HG02885 (cell line): ENCODE measurements around the gene DOCK6.

Experiments
- ATAC-seq: cut with Tn5 transposase; IDR thresholded peaks from one replicate; pipeline ENCODE4 v1.9.1; 2021; ENCODE audit warnings: mild to moderate bottlenecking; ENCODE audit not compliant: unreplicated experiment, poor library complexity

Gene DOCK6

GRCh38 chr19:11251650-11252314, 10.5 kb downstream of the DOCK6 start:
- ATAC-seq: no peak

- ATAC-seq: no peak
These were observed 11.1 kb downstream of the DOCK6 start for GRCh38 chr19:11251217-11251616.

DNA sequence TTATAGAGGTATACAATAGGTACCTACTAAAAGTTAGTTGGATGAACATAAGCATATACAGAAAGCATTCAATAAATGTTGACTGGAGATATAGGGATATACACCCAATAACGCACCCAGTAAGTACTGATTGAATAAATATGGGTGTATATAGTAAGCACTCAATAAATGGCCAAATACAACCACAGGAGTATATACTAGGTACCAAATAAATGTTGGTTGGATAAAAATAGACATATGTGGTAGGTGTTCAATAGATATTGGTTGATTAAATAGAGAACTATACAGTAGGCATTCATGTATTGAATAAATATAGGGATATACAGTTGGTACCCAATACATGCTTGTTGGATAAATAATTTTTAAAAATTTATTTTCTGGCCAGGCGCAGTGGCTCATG, 13.5 kb downstream of the DOCK6 start:
- ATAC-seq: no peak

GRCh38 chr19:11247934-11248333, 14.4 kb downstream of the DOCK6 start:
- no peak for ATAC-seq

GRCh38 chr19:11247391-11247790, 14.9 kb downstream of the DOCK6 start:
- no peak for ATAC-seq

DNA sequence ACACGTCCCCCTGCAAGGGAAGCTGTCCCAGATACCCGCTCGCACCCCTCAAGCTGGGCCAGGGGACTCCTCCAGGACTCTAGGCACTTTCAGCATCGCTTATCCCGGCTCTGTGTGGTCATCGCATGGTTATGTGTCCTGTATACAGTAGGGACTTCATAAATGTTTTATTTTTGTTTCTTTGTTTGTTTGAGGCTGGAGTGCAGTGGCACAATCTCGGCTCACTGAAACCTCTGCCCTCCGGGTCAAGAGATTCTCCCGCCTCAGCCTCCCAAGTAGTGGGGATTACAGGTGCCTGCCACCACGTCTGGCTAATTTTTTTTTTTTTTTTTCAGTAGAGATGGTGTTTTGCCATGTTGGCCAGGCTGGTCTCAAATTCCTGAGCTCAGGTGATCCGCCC, 15.4 kb downstream of the DOCK6 start:
- no peak for ATAC-seq

GRCh38 chr19:11244846-11245589, 17.3 kb downstream of the DOCK6 start:
- no peak for ATAC-seq

DNA sequence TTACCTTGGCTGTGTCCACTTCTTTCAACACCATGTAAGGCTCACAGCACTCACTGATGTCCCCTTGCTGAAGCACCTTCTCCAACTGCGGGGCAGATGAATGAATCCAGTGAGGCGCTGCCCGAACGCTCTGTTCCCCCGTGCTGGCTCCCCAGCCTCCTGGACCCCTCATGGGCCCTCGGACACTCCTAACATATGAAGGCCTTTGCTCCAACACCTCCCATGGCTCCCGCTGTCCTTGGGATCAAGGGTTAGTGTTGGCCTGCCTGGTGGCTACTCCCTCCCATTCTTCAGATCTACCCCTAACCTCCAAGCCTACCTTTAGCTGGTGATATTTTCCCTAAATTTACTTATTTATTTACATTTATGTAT, 18.5 kb downstream of the DOCK6 start:
- ATAC-seq: no peak

GRCh38 chr19:11242864-11243797, 19.2 kb downstream of the DOCK6 start:
- ATAC-seq: peak; percentile 66

DNA sequence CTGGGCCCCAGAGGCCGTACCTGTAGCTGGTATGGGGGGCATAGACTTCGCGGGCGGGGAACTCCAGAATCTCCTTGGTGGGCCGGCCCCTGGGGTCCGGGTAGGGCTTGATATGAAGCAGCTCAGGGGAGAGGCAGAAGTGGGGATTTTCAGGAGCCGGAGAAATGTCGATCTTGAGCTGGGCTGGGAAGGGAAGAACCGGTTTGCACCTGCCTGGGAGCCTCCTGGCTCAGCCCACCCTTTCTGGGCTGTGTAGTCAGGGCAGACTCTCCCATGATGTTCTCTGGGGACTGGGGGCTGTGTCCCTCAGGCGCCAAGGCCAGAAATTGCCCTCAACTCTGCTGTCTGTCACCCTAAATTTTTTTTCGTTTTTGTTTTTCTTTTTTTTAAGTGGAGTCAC, 20.3 kb downstream of the DOCK6 start:
- ATAC-seq: no peak

- ATAC-seq: no peak
These were observed 22.3 kb downstream of the DOCK6 start for GRCh38 chr19:11240008-11240444.

- no peak for ATAC-seq
These were observed 22.8 kb downstream of the DOCK6 start, which contains the start of gene ANGPTL8 for GRCh38 chr19:11239377-11240000. ANGPTL8 (plus strand) TSS chr19:11239619; CDS start chr19:11239638, 19 bp downstream.

DNA sequence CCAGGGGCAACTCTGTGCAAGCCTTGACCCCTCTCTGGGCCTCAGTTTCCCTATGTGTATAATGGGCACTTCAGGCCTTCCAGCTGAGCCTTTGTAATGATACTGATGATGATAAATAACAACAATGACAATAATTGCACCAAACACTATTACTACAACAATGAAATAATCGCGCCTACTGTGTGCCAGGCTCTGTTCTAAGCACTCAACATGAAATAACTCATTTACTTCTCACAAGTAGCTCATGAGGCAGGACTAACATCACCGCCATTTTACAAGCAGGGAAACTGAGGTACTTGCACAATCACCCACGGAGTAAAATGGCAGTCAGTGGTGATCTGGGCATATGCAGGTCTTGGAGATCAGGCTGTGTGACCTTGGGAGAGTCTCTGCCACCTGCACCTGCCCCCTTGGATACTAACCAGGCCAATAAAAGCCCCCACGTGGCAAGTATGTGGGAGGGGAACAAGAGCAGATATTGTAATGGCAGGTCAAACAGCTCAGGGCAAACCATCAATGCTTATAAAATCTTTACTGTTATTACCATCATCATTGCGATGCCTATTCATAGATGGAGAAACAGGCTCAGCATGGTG, 23.4 kb downstream of the DOCK6 start:
- no peak for ATAC-seq

GRCh38 chr19:11238041-11238440, 24.3 kb downstream of the DOCK6 start:
- ATAC-seq: no peak

DNA sequence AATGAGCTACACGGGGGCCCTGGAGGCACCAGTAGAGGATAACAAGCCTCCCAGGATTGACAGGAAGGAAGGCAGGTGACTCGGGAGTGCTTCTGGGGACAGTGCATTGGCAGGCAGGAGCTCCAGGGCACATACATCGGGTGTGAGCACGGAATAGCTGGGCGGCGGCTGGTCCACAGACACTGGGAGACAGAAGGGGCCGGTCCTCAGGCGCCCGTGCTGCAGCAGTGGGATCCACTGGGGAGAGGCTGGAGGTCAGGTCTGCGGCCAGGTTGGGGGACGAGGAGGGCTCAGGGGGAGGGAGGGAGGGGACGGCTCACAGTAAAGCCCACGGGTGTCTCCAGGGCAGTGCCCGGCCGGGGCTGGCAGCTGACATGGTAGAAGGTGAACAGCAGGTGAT, 25.0 kb downstream of the DOCK6 start:
- no peak for ATAC-seq

DNA sequence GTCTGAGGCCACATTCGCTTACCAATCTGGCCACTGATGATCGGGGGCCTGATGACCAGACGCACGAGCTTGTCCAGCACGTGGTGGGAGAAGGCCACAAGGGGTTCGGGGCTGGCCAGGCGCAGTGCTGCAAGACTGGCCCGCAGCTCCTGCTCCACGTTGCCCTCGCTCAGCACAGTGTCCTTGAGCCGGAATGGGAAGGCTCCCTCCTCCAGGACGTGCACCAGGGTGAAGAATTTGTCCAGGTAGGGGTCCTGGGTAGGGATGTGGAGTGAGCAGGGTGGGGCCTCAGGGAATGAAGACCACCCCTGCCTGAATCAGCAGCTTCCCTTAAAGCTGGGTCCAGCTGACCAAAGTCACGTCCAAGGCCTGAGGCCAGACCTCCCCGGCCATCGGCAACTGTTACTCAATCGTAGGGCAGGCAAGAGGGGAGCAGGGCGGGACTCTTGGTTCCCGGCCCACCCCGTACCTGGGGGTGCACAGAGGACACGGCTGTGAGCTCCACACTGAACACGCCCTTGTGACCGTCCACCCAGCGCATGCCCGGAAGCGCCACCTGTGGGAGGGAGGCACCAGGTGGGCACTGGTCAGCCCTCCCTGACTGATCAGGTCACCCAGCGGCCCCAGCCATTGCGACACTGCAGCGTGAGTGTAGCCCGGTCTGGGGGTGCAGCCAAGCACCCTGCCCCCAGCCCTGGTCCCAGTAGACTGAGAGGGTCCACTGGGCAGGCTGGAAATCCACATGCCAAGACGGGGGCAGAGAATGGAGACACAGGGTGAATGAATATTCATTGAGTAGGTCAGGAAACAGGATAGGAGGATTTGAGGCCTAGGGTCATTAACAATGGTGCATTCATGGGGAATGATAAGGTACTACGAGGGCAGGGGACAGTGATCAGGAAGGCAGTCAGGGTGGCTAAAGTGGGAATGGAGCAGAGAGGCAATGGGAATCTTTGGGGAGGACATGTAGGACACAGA, 25.7 kb downstream of the DOCK6 start:
- ATAC-seq: no peak

- no peak for ATAC-seq
These were observed 27.7 kb downstream of the DOCK6 start for GRCh38 chr19:11234486-11235075.

DNA sequence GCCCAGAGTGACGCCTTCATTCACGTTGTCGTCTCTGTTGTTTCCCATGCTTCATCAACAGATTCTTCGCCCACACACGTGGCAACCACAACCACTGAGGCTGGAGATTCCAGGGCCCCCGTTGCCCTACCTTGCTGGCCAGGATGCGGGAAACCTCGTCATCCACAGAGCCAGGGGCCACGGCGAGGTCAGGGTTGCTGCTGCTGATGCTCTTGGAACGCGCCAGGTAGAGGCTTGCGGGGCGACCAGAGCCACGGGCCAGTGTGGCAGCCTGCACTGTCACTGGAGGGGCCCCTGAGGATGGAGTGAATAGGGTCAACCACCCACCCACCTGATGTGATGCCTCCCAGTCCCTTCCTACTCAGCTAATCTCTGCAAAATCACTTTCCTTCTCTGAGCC, 29.3 kb downstream of the DOCK6 start:
- ATAC-seq: no peak

DNA sequence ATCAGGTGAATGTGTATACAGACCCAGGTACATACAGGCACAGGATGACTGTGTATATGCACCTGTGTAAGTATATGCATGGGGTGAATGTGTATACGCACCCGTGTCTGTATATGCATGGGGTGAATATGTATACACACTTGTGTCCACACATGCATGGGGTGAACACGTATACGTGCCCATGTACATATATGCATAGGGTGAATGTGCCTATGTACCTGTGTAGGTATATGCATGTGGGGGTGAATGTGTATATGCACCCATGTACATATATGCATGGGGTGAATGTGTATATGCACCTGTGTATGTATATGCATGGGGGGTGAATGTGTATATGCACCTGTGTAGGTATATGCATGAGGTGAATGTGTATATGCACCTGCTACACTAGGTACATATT, 29.8 kb downstream of the DOCK6 start:
- no peak for ATAC-seq
